Fibroblast of lung (primary cell): ENCODE data around the gene NUP107. TPM values are rescaled to one million over a fixed set of nuclear protein-coding genes. Genes with fewer than 3 reads are reported as not detected.
A peak's percentile ranks its signal among the peaks of the same experiment; 100 is the strongest.
"Not testable (repeated sequence)": the region's sequence is repeated elsewhere in the genome, so short reads cannot be mapped to it uniquely, and the experiment has no call there.

Experiments
- DNase-seq, 2 donors: peaks; one replicate each; pipeline versions ENCODE4 v3.0.0 to v3.0.0-alpha.2; 2010; ENCODE audit warnings: low read depth in 2 of 2
- H2AFZ ChIP-seq: 2 replicates; pipeline ENCODE4 v1.5.1; 2012; ENCODE audit warnings: low read length, control low read depth, inconsistent platforms
- H3K27ac ChIP-seq: 2 replicates; pipeline ENCODE4 v1.5.1; 2011; ENCODE audit warnings: low read length, control low read depth; ENCODE audit not compliant: insufficient read depth
- H3K27me3 ChIP-seq: 2 replicates; pipeline ENCODE4 v1.5.1; 2011; ENCODE audit warnings: mild to moderate bottlenecking, low read length; ENCODE audit not compliant: control insufficient read depth, insufficient read depth
- H3K36me3 ChIP-seq: 2 replicates; pipeline ENCODE4 v1.5.1; 2011; ENCODE audit warnings: low read length; ENCODE audit not compliant: control insufficient read depth, insufficient read depth
- H3K4me1 ChIP-seq: 2 replicates; pipeline ENCODE4 v1.5.1; 2011; ENCODE audit warnings: low read length; ENCODE audit not compliant: control insufficient read depth, insufficient read depth; ENCODE audit errors: extremely low read depth
- H3K4me2 ChIP-seq: 2 replicates; pipeline ENCODE4 v1.5.1; 2011; ENCODE audit warnings: low read length, control low read depth; ENCODE audit not compliant: insufficient read depth; ENCODE audit errors: extremely low read depth
- H3K4me3 ChIP-seq, 4 experiments: fragments of 200-600 bp in 1 of 4; sonication (generic) in 1 of 4; replicated peaks in 1 of 4; 2 replicates each; pipeline ENCODE4 v1.5.1; 2011 to 2016; ENCODE audit warnings: low read length in 4 of 4, low read depth in 3 of 4, mild to moderate bottlenecking in 3 of 4, control low read depth in 2 of 4, inconsistent platforms in 1 of 4, mixed read lengths in 1 of 4; ENCODE audit not compliant: insufficient read depth in 1 of 4; ENCODE audit errors: control extremely low read depth in 1 of 4
- H3K79me2 ChIP-seq: 2 replicates; pipeline ENCODE4 v1.5.1; 2012; ENCODE audit warnings: mild to moderate bottlenecking, low read length, inconsistent platforms; ENCODE audit not compliant: control insufficient read depth, insufficient read depth
- H3K9ac ChIP-seq: 2 replicates; pipeline ENCODE4 v1.5.1; 2011; ENCODE audit warnings: mild to moderate bottlenecking, low read length, control low read depth; ENCODE audit not compliant: insufficient read depth
- H3K9me3 ChIP-seq: 2 replicates; pipeline ENCODE4 v1.5.1; 2012; ENCODE audit warnings: low read depth, low read length; ENCODE audit not compliant: control insufficient read depth, insufficient read depth
- H4K20me1 ChIP-seq: 2 replicates; pipeline ENCODE4 v1.5.1; 2011; ENCODE audit warnings: low read length; ENCODE audit not compliant: control insufficient read depth, insufficient read depth; ENCODE audit errors: extremely low read depth
- EZH2 ChIP-seq: IDR thresholded peaks from 2 replicates; pipeline ENCODE4 v1.5.1; 2012; ENCODE audit warnings: low read length, control low read depth, mild to moderate bottlenecking; ENCODE audit errors: missing control alignments
- polyA minus RNA-seq: library from RNA; depleted of rRNA, polyadenylated mRNA; stranded (reverse); fragments of >200 nt; gene quantifications from 2 replicates; pipeline ENCODE4 v1.2.3, GENCODE V29; 2011; ENCODE audit warnings: low replicate concordance
- polyA plus RNA-seq, 2 donors: library from polyadenylated mRNA; depleted of rRNA in 1 of 2; stranded (reverse) in 1 of 2; unstranded in 1 of 2; fragments of >200 nt; gene quantifications; 2 replicates each; pipeline ENCODE4 v1.2.1, GENCODE V29; 2011 to 2012; ENCODE audit warnings: missing spikeins in 1 of 2
- total RNA-seq: library from RNA; depleted of rRNA; stranded (reverse); fragments of >200 nt; gene quantifications from 2 replicates; pipeline ENCODE4 v1.2.1, GENCODE V29; 2014
- TF ChIP-seq, protein P1 (sequence below), 2 donors: IDR thresholded peaks in 1 of 2; conservative IDR thresholded peaks in 1 of 2; 1 replicate in 1 of 2; 2 replicates in 1 of 2; pipeline ENCODE4 v1.5.1; 2011 to 2012; ENCODE audit warnings: low read length in 2 of 2, control low read depth in 1 of 2, inconsistent platforms in 1 of 2, low read depth in 1 of 2, mild to moderate bottlenecking in 1 of 2

Gene NUP107
- 24.6 and 44.2 TPM in 2 replicates for total RNA-seq
- polyA plus RNA-seq, result 37.7 and 56.5 TPM in 2 replicates
- polyA plus RNA-seq (2012), result 21.1 and 33.3 TPM in 2 replicates
- 0.67 and 9.9 TPM in 2 replicates for polyA minus RNA-seq

- H3K27me3 ChIP-seq, result no peaks in the 10 kb centered on the region
- H3K36me3 ChIP-seq, result peaks cover under 1% of the 10 kb centered on the region
These were observed at the start of gene NUP107 for GRCh38 chr12:68686595-68687521. NUP107 (plus strand) TSS chr12:68686978; CDS start chr12:68687066, 88 bp downstream.

DNA sequence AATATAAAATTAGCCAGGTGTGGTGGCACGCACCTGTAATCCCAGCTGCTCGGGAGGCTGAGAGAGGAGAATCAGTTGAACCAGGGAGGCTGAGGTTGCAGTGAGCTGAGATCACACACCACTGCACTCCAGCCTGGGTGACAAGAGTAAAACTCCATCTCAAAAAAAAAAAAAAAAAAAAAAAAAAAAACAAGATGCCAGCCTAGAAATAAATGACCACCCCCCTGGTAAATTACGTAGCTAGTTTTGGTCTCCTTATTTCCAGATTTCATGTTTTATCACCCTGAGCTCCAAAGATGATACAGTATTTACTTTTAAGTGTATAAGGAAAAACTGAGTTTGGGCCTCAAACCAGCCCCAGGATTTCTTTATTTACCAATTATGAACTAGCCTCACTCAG, 49.3 kb upstream of the NUP107 start:
- not testable (repeated sequence) for H3K27ac ChIP-seq, H3K4me1 ChIP-seq, DNase-seq, H2AFZ ChIP-seq, H3K4me2 ChIP-seq, H3K36me3 ChIP-seq, H3K27me3 ChIP-seq, H3K4me3 ChIP-seq, H3K9ac ChIP-seq, H3K9me3 ChIP-seq, H4K20me1 ChIP-seq
- H3K79me2 ChIP-seq, result peaks cover 97% of the 10 kb centered on the region

More at GRCh38 chr12:68686595-68687521, at the start of gene NUP107:
- no peaks in the 10 kb centered on the region for H3K9me3 ChIP-seq
- no peaks in the 10 kb centered on the region for H4K20me1 ChIP-seq
- peak within 1 kb of the TSS; percentile 86 for H3K4me2 ChIP-seq
- peak within 1 kb of the TSS; percentile 85 for H3K27ac ChIP-seq
- peak within 1 kb of the TSS; percentile 95 for H2AFZ ChIP-seq
- H3K4me3 ChIP-seq, result peak within 1 kb of the TSS; percentile 79 to 92 (median 84)
- peaks cover 22% of the 10 kb centered on the region for H3K79me2 ChIP-seq
- H3K4me1 ChIP-seq, result no peaks in the 10 kb centered on the region
- no peak for TF ChIP-seq EZH2
- TF ChIP-seq, protein P1, sequence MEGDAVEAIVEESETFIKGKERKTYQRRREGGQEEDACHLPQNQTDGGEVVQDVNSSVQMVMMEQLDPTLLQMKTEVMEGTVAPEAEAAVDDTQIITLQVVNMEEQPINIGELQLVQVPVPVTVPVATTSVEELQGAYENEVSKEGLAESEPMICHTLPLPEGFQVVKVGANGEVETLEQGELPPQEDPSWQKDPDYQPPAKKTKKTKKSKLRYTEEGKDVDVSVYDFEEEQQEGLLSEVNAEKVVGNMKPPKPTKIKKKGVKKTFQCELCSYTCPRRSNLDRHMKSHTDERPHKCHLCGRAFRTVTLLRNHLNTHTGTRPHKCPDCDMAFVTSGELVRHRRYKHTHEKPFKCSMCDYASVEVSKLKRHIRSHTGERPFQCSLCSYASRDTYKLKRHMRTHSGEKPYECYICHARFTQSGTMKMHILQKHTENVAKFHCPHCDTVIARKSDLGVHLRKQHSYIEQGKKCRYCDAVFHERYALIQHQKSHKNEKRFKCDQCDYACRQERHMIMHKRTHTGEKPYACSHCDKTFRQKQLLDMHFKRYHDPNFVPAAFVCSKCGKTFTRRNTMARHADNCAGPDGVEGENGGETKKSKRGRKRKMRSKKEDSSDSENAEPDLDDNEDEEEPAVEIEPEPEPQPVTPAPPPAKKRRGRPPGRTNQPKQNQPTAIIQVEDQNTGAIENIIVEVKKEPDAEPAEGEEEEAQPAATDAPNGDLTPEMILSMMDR (conservative IDR thresholded peaks at IDR 0.05 in 1 of 2, IDR thresholded peaks at IDR 0.05 in 1 of 2; ENCODE audit: low read depth in 1 of 2, low read length in 2 of 2), result peak; percentile 21 to 22
- H3K9ac ChIP-seq, result peak within 1 kb of the TSS; percentile 86
- DNase-seq, result peak; percentile 99

GRCh38 chr12:68638171-68638570, 48.6 kb upstream of the NUP107 start:
- Histone ChIP-seq H3K9me3 (no peaks in the 10 kb centered on the region), H3K79me2 (peaks cover 96% of the 10 kb centered on the region), H4K20me1 (no peaks in the 10 kb centered on the region), H3K4me2 (no peak overlapping the region), H2AFZ (no peak overlapping the region), H3K4me3 (no peak overlapping the region), H3K27me3 (no peaks in the 10 kb centered on the region), H3K4me1 (no peaks in the 10 kb centered on the region), H3K9ac (no peak overlapping the region), H3K27ac (no peak overlapping the region), H3K36me3 (no peaks in the 10 kb centered on the region)
- DNase-seq, result no peak
- no peak for TF ChIP-seq EZH2
- TF ChIP-seq, protein P1 (conservative IDR thresholded peaks at IDR 0.05 in 1 of 2, IDR thresholded peaks at IDR 0.05 in 1 of 2; ENCODE audit: low read depth in 1 of 2, low read length in 2 of 2), result no peak
